Small intestine (tissue), 7 donors: ENCODE measurements around the gene BCAP31. TPM values are rescaled to one million over a fixed set of nuclear protein-coding genes. Genes with fewer than 3 reads are reported as not detected.
A peak's percentile ranks its signal among the peaks of the same experiment; 100 is the strongest.
"Not testable (repeated sequence)": the region's sequence is repeated elsewhere in the genome, so short reads cannot be mapped to it uniquely, and the experiment has no call there.

Experiments used
- DNase-seq, 2 donors: peaks; one replicate each; pipeline versions ENCODE4 v3.0.0 to v3.0.0-alpha.2; 2013
- FAIRE-seq: peaks from 2 replicates; lab custom pipeline; 2012; peaks lifted over from hg19 to GRCh38; lab: Jason Lieb, UNC
- H3K27ac ChIP-seq, 3 donors: one replicate each; pipeline ENCODE4 v1.5.1; 2013; ENCODE audit warnings: low read length in 2 of 3, mild to moderate bottlenecking in 2 of 3, control low read depth in 1 of 3, inconsistent platforms in 1 of 3, low read depth in 1 of 3, moderate library complexity in 1 of 3
- H3K27me3 ChIP-seq, 3 donors: one replicate each; pipeline ENCODE4 v1.6.1; 2013; ENCODE audit warnings: low read length in 3 of 3, inconsistent platforms in 1 of 3; ENCODE audit not compliant: control insufficient read depth in 3 of 3, insufficient read depth in 3 of 3
- H3K36me3 ChIP-seq, 3 donors: one replicate each; pipeline ENCODE4 v1.6.1; 2013; ENCODE audit warnings: low read length in 3 of 3, inconsistent platforms in 1 of 3, low read depth in 1 of 3, mild to moderate bottlenecking in 1 of 3, moderate library complexity in 1 of 3; ENCODE audit not compliant: control insufficient read depth in 3 of 3, insufficient read depth in 2 of 3
- H3K4me1 ChIP-seq, 3 donors: one replicate each; pipeline ENCODE4 v1.6.1; 2013; ENCODE audit warnings: low read length in 2 of 3, inconsistent platforms in 1 of 3, low read depth in 1 of 3, mild to moderate bottlenecking in 1 of 3, moderate library complexity in 1 of 3; ENCODE audit not compliant: control insufficient read depth in 3 of 3, insufficient read depth in 2 of 3
- H3K4me3 ChIP-seq, 3 donors: one replicate each; pipeline ENCODE4 v1.5.1; 2013; ENCODE audit warnings: low read length in 3 of 3, control low read depth in 1 of 3, inconsistent platforms in 1 of 3, low read depth in 1 of 3, mild to moderate bottlenecking in 1 of 3, moderate library complexity in 1 of 3
- H3K9me3 ChIP-seq, 2 donors: one replicate each; pipeline ENCODE4 v1.6.1; 2013; ENCODE audit warnings: low read depth in 1 of 2, low read length in 1 of 2; ENCODE audit not compliant: control insufficient read depth in 2 of 2, insufficient read depth in 1 of 2
- WGBS, 3 donors: extraction: QIAGEN DNeasy Blood & Tissue Kit; methylation state at CpG; one replicate each; pipeline ENCODE4 v1.1.7; 2013; 5-methylcytosine and 5-hydroxymethylcytosine counted together
- polyA plus RNA-seq, 4 donors: library from polyadenylated mRNA; stranded (reverse) in 3 of 4; unstranded in 1 of 4; fragments of 200-250 nt in 3 of 4; fragments of 120-200 nt in 1 of 4; gene quantifications; one replicate each; pipeline versions ENCODE4 v1.2.1 to v1.2.3, GENCODE V29; 2013
- donor health status: healthy with polysubstance abuse.
- donor health status: control.
- donor health status: control.
- donor health status: Bipolar disorder and iron deficiency.
- donor health status: healthy.

The BCAP31 gene
- polyA plus RNA-seq, 4 donors, result 68.4 to 243 (median 152) TPM

DNA sequence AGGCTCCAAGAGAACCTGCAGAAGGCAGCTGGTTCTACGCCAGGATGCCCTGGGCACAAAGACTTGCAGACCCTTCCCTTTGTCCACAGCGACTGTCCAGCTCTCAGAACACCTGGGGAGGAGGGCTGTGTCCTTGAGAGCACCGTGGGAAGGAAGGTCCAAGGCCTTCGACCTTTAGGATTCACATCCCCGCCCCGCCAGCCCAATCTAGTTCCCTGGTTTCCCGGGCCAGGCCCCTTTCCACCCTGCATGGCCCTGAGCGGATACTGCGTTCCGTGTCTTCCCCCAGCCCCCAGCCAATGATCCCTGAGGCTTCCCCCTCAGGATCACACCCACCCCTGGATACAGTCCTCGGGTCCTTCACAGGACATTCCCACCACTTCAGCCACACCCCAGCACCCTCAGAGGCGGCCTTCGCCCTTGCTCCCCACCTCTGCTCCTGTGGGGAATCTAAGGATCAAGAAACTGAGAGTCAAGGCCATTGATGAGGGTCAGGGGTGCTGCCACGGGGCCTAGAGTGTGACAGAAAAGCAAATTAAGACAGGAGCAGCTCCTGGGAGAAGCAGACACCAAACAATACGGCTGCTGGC lies 9.6 kb upstream of the BCAP31 start:
- FAIRE-seq (no peak), DNase-seq (no peak)
- Histone ChIP-seq H3K4me3 (no peak overlapping the region), H3K9me3 (peaks cover 0 to 6% of the 10 kb centered on the region in 2 donors), H3K27me3 (no peaks in the 10 kb centered on the region), H3K27ac (no peak overlapping the region), H3K36me3 (peaks cover 0 to 51% (median 0%) of the 10 kb centered on the region in 3 donors), H3K4me1 (no peaks in the 10 kb centered on the region)
- WGBS, 3 donors, result 73 to 85% (median 76%) methylated on average over 7 to 15 of the region's 15 CpGs

DNA sequence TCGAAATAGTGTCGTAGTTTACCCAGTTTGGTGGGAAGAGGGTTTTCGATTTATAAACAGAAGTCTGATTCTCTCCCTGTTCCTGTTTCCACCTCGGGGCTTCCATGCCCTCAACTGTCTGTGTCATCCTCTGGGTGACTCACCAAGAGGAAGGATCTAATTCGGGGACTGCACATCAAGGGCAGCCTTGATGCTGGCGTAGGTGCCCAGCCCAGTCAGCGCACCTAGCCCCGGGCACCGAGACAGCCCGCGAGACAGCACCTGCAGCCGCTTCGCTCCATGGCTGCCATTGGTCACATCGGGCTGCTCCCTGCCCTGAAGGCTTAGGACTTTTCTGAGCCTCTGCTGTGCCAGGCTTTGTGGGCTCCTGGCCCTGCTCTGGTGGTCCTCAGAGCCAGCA lies 8.2 kb upstream of the BCAP31 start:
- Histone ChIP-seq H3K4me1 (peaks cover 0 to 6% (median 0%) of the 10 kb centered on the region in 3 donors), H3K27me3 (no peaks in the 10 kb centered on the region), H3K27ac (peak overlapping the region in 1 of 3 donors; percentile 44), H3K36me3 (peaks cover 0 to 45% (median 0%) of the 10 kb centered on the region in 3 donors), H3K4me3 (no peak overlapping the region), H3K9me3 (peaks cover 0 to 6% of the 10 kb centered on the region in 2 donors)
- FAIRE-seq, result no peak
- DNase-seq, result no peak
- 91 to 97% (median 94%) methylated on average over 14 of the region's 14 CpGs for WGBS, 3 donors

DNA sequence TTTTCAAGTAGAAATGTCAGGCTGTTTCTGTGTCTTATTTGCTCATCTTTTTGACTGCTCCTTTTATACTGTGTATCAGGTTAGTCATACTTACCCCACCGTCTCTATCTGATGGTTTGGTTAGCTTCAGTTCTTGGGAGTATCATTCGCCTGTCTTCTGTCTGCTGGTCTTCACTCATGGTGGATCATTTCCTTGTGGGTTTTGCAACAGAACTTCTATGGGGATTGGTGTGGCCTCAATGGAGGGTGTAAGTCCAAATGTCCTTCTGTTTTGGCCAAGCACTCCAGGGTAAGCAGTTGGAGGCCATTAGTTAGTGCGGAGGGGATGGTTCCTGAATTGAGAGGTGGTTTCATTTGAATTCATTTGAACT lies 7.6 kb upstream of the BCAP31 start:
- Histone ChIP-seq H3K27ac (peak overlapping the region in 1 of 3 donors; percentile 44), H3K9me3 (peaks cover 0 to 6% of the 10 kb centered on the region in 2 donors), H3K27me3 (no peaks in the 10 kb centered on the region), H3K36me3 (peaks cover 0 to 40% (median 0%) of the 10 kb centered on the region in 3 donors), H3K4me3 (no peak overlapping the region), H3K4me1 (peaks cover 0 to 12% (median 0%) of the 10 kb centered on the region in 3 donors)
- DNase-seq (no peak), FAIRE-seq (no peak)
- 61 to 89% (median 88%) methylated on average over 3 of the region's 3 CpGs for WGBS, 3 donors

DNA sequence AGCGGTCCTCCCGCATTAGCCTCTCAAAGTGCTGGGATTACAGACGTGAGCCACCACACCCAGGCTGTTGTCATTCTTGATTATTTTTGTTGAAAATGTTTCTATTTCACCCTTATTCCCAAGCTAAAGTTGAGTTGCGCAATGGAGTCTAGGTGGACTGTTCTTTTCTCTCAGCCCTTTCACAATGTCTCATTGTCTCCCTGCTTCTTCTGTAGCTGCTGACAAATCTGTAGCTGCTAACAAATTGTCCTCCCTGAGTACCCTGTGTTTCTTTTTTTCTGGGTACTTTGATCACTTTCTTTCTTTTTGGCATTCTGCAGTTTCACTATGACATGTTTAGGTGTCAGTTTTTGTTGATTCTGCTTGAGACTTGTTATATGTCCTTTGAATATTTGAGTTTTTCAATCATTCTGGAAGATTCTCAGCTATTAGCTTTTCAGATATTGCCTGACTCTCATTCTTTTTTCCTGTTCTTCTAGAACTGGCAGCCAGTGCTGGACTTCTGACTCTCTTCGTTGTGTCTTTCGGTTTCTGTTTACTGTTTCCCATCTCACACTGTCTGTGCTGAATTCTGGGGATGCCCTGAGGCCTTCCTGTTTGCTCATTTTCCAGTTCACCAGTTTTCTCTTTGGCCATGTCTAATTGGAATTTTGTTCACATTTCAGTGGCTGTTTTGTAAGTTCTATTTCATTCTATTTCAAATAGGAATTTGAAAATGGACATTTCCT lies 7.1 kb upstream of the BCAP31 start:
- H3K27ac ChIP-seq, result peak overlapping the region in 1 of 3 donors; percentile 12
- DNase-seq, result peak in 1 of 2 donors; percentile 44
- H3K4me1 ChIP-seq, result peaks cover 0 to 17% (median under 1%) of the 10 kb centered on the region in 3 donors
- peaks cover 0 to 34% (median 0%) of the 10 kb centered on the region in 3 donors for H3K36me3 ChIP-seq
- no peak for FAIRE-seq
- H3K27me3 ChIP-seq, result no peaks in the 10 kb centered on the region
- WGBS, 3 donors, result 60 to 67% (median 64%) methylated on average over 6 of the region's 6 CpGs
- peaks cover 0 to 6% of the 10 kb centered on the region in 2 donors for H3K9me3 ChIP-seq
- no peak overlapping the region for H3K4me3 ChIP-seq

DNA sequence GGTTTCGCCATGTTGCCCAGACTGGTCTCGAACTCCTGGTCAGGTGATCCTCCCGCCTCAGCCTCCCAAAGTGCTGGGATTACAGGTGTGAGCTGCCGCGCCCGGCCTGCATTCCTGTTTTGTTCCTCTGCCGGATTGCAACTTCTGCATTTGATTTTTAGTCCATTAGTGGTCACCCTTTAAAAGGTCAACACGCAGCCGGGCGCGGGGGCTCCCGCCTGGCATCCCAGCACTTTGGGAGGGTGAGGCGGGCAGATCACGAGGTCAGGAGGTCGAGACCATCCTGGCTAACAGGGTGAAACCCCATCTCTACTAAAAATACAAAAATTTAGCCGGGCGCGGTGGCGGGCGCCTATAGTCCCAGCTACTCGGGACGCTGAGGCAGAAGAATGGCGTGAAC lies 5.9 kb upstream of the BCAP31 start:
- not testable (repeated sequence) for H3K4me3 ChIP-seq

DNA sequence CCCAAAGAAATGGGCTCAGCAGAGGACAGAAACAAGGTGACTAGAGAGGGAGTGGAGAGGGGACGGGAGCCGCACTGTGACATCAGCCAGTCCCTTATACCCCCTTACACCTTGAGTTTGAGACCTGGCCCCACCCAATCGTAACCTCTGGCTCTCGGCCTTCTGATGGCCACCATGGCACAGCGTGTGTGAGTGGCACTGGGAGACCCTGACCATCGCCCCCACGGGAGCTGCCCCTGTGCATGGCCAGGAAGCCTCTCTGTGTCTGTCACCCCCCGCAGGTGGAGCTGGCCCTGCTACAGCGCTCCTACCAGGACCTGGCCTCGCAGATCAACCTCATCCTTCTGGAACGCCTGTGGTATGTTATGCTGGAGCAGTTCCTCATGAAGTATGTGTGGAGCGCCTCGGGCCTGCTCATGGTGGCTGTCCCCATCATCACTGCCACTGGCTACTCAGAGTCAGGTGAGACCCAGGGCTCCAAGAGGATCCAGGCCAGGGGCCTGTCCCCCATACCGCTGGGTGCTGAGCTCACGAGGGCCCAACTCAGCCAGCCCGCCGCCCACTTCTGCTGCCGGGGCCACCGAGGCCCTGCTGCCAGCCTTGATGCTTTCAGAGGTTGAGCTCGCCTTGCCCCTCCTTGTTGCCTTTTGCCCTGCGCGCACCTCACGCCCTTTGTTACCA lies 4.9 kb upstream of the BCAP31 start:
- Histone ChIP-seq H3K4me3 (no peak overlapping the region), H3K27ac (no peak overlapping the region), H3K27me3 (no peaks in the 10 kb centered on the region), H3K9me3 (peaks cover 0 to 6% of the 10 kb centered on the region in 2 donors), H3K36me3 (peaks cover 0 to 31% (median 0%) of the 10 kb centered on the region in 3 donors), H3K4me1 (peaks cover 0 to 32% (median 4%) of the 10 kb centered on the region in 3 donors)
- 84 to 93% (median 92%) methylated on average over 13 to 23 of the region's 23 CpGs for WGBS, 3 donors
- no peak for DNase-seq
- no peak for FAIRE-seq

More for the DNA sequence above, 5.9 kb upstream of the BCAP31 start:
- H3K9me3 ChIP-seq, FAIRE-seq, DNase-seq, H3K27ac ChIP-seq, H3K27me3 ChIP-seq: not testable (repeated sequence)
- 92 to 93% (median 93%) methylated on average over 23 of the region's 23 CpGs for WGBS, 3 donors
- H3K4me1 ChIP-seq, result peaks cover 0 to 29% (median 4%) of the 10 kb centered on the region in 3 donors
- H3K36me3 ChIP-seq, result peaks cover 0 to 31% (median 0%) of the 10 kb centered on the region in 3 donors

DNA sequence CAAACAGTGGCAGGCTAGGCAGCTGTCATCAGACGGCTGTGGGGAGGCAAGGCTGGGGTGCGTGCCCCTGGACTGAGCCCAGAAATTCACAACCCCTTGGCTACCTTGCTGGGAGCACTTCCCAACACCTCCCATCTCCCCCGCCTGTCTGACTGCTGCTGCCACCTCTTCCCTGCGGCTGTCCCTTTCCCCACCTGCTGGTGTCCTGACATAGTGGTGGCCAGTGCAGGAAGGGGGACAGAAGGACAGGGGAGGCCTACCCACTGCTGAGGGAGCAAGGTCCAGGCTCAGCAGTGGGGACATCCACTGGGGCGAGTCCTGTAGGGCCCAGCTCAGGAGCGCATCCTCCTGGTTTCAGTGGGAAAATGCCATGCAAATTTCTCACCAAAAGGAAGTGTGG lies 3.9 kb upstream of the BCAP31 start:
- Histone ChIP-seq H3K4me3 (peak overlapping the region in 1 of 3 donors; percentile 62), H3K27ac (peak overlapping the region; percentile 85 to 96 (median 87)), H3K36me3 (peaks cover 0 to 26% (median 0%) of the 10 kb centered on the region in 3 donors), H3K27me3 (no peaks in the 10 kb centered on the region), H3K4me1 (peaks cover 0 to 33% (median 4%) of the 10 kb centered on the region in 3 donors), H3K9me3 (peaks cover 0 to 6% of the 10 kb centered on the region in 2 donors)
- 67 to 80% (median 71%) methylated on average over 4 to 6 of the region's 6 CpGs for WGBS, 3 donors
- DNase-seq, result no peak
- FAIRE-seq, result no peak
